ENCODE data around the gene TRAM2. TPM values are rescaled to one million over a fixed set of nuclear protein-coding genes. Genes with fewer than 3 reads are reported as not detected.

TRAM2 gene
- total RNA-seq (1 to 10 TPM; 8.6 to 8.9 TPM), total RNA-seq (21.4 to 30.5 reads per million in 2 donors)

GRCh38 chr6:52577022-52577777 lies at the start of gene TRAM2:
TRAM2 (minus strand) TSS chr6:52577060; CDS start chr6:52576915, 145 bp downstream.
- no peaks in the 10 kb centered on the region for H3K27me3 Mint-ChIP-seq
- H3K9me3 ChIP-seq (ENCODE audit: control insufficient read depth, low read length, poor library complexity, severe bottlenecking): no peaks in the 10 kb centered on the region
- ATAC-seq (peak; percentile 82), DNase-seq (peak; percentile 73 to 91 (median 81))
- peak within 1 kb of the TSS; percentile 95 for H3K4me3 Mint-ChIP-seq
- H3K27ac Mint-ChIP-seq: peak within 1 kb of the TSS; percentile 91
- H3K36me3 Mint-ChIP-seq (ENCODE audit: low read depth): peaks cover 3% of the 10 kb centered on the region
- peaks cover 29% of the 10 kb centered on the region for H3K4me1 Mint-ChIP-seq

GRCh38 chr6:52622810-52623209 lies 46.0 kb upstream of the TRAM2 start:
- ATAC-seq: no peak
- Mint-ChIP-seq H3K36me3 (ENCODE audit: low read depth) (peaks cover 2% of the 10 kb centered on the region), H3K4me1 (no peaks in the 10 kb centered on the region), H3K27me3 (peaks cover 11% of the 10 kb centered on the region), H3K4me3 (no peak overlapping the region), H3K27ac (no peak overlapping the region)
- DNase-seq: no peak
- H3K9me3 ChIP-seq (ENCODE audit: control insufficient read depth, low read length, poor library complexity, severe bottlenecking): no peaks in the 10 kb centered on the region

GRCh38 chr6:52621631-52622030 lies 44.8 kb upstream of the TRAM2 start:
- DNase-seq (no peak), ATAC-seq (no peak)
- Mint-ChIP-seq H3K36me3 (ENCODE audit: low read depth) (peaks cover 2% of the 10 kb centered on the region), H3K4me1 (no peaks in the 10 kb centered on the region), H3K4me3 (no peak overlapping the region), H3K27me3 (peaks cover 11% of the 10 kb centered on the region), H3K27ac (no peak overlapping the region)
- H3K9me3 ChIP-seq (ENCODE audit: control insufficient read depth, low read length, poor library complexity, severe bottlenecking): no peaks in the 10 kb centered on the region

GRCh38 chr6:52620906-52621190 lies 44.0 kb upstream of the TRAM2 start:
- no peaks in the 10 kb centered on the region for H3K9me3 ChIP-seq (ENCODE audit: control insufficient read depth, low read length, poor library complexity, severe bottlenecking)
- Mint-ChIP-seq H3K36me3 (ENCODE audit: low read depth) (peaks cover 2% of the 10 kb centered on the region), H3K4me1 (no peaks in the 10 kb centered on the region), H3K4me3 (no peak overlapping the region), H3K27me3 (peaks cover 13% of the 10 kb centered on the region), H3K27ac (no peak overlapping the region)
- ATAC-seq (no peak), DNase-seq (no peak)

- ATAC-seq (no peak), DNase-seq (no peak)
- H3K9me3 ChIP-seq (ENCODE audit: control insufficient read depth, low read length, poor library complexity, severe bottlenecking): no peaks in the 10 kb centered on the region
- Mint-ChIP-seq H3K27me3 (peaks cover 18% of the 10 kb centered on the region), H3K4me1 (no peaks in the 10 kb centered on the region), H3K27ac (no peak overlapping the region), H3K4me3 (no peak overlapping the region), H3K36me3 (ENCODE audit: low read depth) (peaks cover 4% of the 10 kb centered on the region)
These were observed 43.4 kb upstream of the TRAM2 start for GRCh38 chr6:52620055-52620905.

- peaks cover 28% of the 10 kb centered on the region for H3K27me3 Mint-ChIP-seq
These were observed 40.2 kb upstream of the TRAM2 start for GRCh38 chr6:52617087-52617486.

GRCh38 chr6:52616059-52616690 lies 39.3 kb upstream of the TRAM2 start:
- ATAC-seq (no peak), DNase-seq (no peak)
- H3K4me3 Mint-ChIP-seq: no peak overlapping the region
- H3K27me3 Mint-ChIP-seq: peaks cover 28% of the 10 kb centered on the region
- H3K27ac Mint-ChIP-seq: no peak overlapping the region
- H3K4me1 Mint-ChIP-seq: peaks cover 2% of the 10 kb centered on the region
- H3K9me3 ChIP-seq (ENCODE audit: control insufficient read depth, low read length, poor library complexity, severe bottlenecking): no peaks in the 10 kb centered on the region
- H3K36me3 Mint-ChIP-seq (ENCODE audit: low read depth): peaks cover 3% of the 10 kb centered on the region

More at GRCh38 chr6:52617087-52617486, 40.2 kb upstream of the TRAM2 start:
- Mint-ChIP-seq H3K4me3 (no peak overlapping the region), H3K27ac (no peak overlapping the region), H3K36me3 (ENCODE audit: low read depth) (peaks cover 3% of the 10 kb centered on the region), H3K4me1 (no peaks in the 10 kb centered on the region)
- no peaks in the 10 kb centered on the region for H3K9me3 ChIP-seq (ENCODE audit: control insufficient read depth, low read length, poor library complexity, severe bottlenecking)
- DNase-seq: no peak
- no peak for ATAC-seq

- peaks cover 3% of the 10 kb centered on the region for H3K36me3 Mint-ChIP-seq (ENCODE audit: low read depth)
- peaks cover 2% of the 10 kb centered on the region for H3K4me1 Mint-ChIP-seq
- H3K27ac Mint-ChIP-seq: no peak overlapping the region
- ATAC-seq (no peak), DNase-seq (no peak)
- no peaks in the 10 kb centered on the region for H3K9me3 ChIP-seq (ENCODE audit: control insufficient read depth, low read length, poor library complexity, severe bottlenecking)
- no peak overlapping the region for H3K4me3 Mint-ChIP-seq
- H3K27me3 Mint-ChIP-seq: peaks cover 35% of the 10 kb centered on the region
These were observed 35.6 kb upstream of the TRAM2 start for GRCh38 chr6:52612336-52613054.

GRCh38 chr6:52611833-52612232 lies 35.0 kb upstream of the TRAM2 start:
- Mint-ChIP-seq H3K27me3 (peaks cover 35% of the 10 kb centered on the region), H3K36me3 (ENCODE audit: low read depth) (peaks cover 3% of the 10 kb centered on the region), H3K4me3 (no peak overlapping the region), H3K4me1 (peaks cover 2% of the 10 kb centered on the region), H3K27ac (no peak overlapping the region)
- H3K9me3 ChIP-seq (ENCODE audit: control insufficient read depth, low read length, poor library complexity, severe bottlenecking): no peaks in the 10 kb centered on the region
- DNase-seq: no peak
- ATAC-seq: no peak

GRCh38 chr6:52610745-52611355 lies 34.0 kb upstream of the TRAM2 start:
- Mint-ChIP-seq H3K36me3 (ENCODE audit: low read depth) (peaks cover 3% of the 10 kb centered on the region), H3K27ac (no peak overlapping the region), H3K4me3 (no peak overlapping the region), H3K27me3 (peaks cover 33% of the 10 kb centered on the region), H3K4me1 (peaks cover 2% of the 10 kb centered on the region)
- DNase-seq (no peak), ATAC-seq (no peak)
- no peaks in the 10 kb centered on the region for H3K9me3 ChIP-seq (ENCODE audit: control insufficient read depth, low read length, poor library complexity, severe bottlenecking)

- no peak overlapping the region for H3K27ac Mint-ChIP-seq
- no peaks in the 10 kb centered on the region for H3K36me3 Mint-ChIP-seq (ENCODE audit: low read depth)
- peaks cover 2% of the 10 kb centered on the region for H3K4me1 Mint-ChIP-seq
- no peak overlapping the region for H3K4me3 Mint-ChIP-seq
- DNase-seq: no peak
- H3K9me3 ChIP-seq (ENCODE audit: control insufficient read depth, low read length, poor library complexity, severe bottlenecking): no peaks in the 10 kb centered on the region
- peaks cover 24% of the 10 kb centered on the region for H3K27me3 Mint-ChIP-seq
- ATAC-seq: no peak
These were observed 33.2 kb upstream of the TRAM2 start for GRCh38 chr6:52610011-52610410.

GRCh38 chr6:52605610-52606185 lies 28.8 kb upstream of the TRAM2 start:
- H3K27ac Mint-ChIP-seq: no peak overlapping the region
- no peaks in the 10 kb centered on the region for H3K9me3 ChIP-seq (ENCODE audit: control insufficient read depth, low read length, poor library complexity, severe bottlenecking)
- H3K4me1 Mint-ChIP-seq: no peaks in the 10 kb centered on the region
- H3K4me3 Mint-ChIP-seq: no peak overlapping the region
- no peak for ATAC-seq
- no peak for DNase-seq
- H3K36me3 Mint-ChIP-seq (ENCODE audit: low read depth): no peaks in the 10 kb centered on the region
- peaks cover 32% of the 10 kb centered on the region for H3K27me3 Mint-ChIP-seq

All from T-helper 17 cell (primary cell).